Right forelimb (tissue), 1 donor: ENCODE results near the gene THOC6.
"Not testable (repeated sequence)": the region's sequence is repeated elsewhere in the genome, so short reads cannot be mapped to it uniquely, and the experiment has no call there.

Experiments used
- DNase-seq: peaks from one replicate; pipeline ENCODE4 v3.0.0-alpha.2; 2018

The THOC6 gene

DNA sequence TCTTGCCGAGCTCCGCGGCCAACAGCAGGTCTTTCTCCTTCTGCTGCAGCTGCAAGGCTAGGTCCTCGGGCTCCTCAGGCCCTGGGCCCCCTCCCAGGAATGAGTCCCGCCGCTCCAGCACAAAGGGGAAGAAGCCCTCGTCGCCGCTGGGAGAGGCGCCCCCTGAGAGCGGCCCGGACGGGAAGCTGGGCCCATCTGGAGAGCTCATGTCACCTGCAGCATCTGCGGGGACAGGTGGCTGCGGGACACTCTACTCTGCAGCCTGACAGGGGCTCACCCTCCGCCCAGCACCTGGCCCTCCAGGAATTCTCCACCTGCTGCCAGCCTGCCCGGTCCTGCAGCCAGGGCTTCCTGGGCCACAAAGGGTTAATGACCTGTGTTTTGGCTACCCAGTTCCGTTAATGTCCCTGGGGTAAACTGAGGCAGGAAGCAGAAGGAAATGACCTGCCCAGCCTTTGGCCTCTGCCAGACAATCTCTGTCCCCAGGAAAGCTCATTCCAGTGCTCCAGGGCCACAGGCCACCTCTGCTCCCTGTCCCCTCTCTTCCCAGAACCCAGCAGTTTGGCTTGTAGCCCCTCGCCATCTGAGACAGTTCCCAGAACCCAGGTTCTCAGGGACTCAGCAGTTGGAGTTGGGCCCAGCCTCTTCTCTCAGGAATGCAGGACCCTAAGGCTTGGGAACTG lies 11.6 kb downstream of the THOC6 start:
- DNase-seq = no peak

DNA sequence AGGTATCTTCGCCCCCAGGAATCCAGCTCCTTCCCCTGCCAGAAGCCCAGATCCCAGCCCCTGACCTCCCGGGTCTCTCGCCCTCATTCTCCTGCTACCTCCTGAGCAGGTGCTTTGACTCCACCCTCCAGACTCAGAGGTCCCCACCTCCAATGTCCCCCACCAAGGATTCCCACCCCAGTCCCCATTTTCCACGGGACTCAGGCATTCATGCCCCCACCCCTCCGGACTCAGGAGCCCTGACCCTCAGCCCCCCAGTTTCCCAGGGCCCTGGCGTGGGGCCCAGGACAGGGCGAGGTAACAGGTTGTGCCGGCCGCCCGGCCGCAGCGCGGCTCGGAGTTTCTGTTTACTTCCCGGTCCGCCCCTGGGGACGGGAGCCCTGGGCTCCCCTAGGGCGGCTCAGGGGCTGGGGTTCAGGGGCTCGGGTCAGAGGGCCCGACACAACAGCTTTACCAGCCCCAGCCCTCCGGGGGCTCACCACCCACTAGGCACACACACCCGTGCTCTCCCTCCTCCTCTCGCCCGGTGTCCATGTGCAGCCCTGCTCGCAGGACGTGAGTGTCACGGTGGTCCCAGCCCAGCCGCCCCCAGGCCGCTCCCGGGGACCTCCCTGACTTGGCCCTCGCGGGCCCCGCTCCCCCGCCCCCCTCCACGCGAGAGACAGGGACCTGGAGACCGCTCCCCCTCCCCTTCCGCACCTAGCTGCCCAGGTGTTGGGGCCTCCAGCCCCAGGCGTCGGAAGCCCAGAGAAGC lies 12.3 kb downstream of the THOC6 start:
- no peak for DNase-seq

DNA sequence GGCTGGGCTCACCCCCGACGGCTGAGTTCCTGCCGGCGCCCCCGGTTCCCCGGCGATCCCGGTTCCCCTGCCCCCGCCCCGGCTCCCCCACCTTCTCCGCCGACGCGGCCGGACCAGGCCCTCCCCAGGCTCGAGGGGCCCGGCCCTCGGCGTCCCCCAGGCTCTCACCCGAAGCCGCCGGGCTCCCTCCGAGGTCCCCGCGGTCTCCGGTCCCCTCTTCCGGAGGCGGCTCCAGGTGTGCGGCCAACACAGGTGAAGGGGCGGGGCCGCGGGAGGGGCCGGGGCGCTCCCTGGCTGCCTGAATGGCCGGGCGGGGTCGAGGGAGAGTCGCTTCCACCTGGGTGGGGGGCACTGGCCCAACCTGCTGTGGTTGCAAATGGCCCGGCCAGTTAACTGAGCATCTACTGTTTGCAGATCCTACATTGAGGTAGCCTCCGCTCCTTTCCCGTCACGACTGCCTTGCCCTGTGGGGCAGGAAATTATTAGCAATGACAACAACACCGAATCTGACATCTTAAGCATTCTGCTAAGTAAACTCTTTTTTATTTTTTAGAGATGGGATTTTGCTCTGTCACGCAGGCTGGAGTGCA lies 13.0 kb downstream of the THOC6 start, which contains the start of gene BICDL2:
BICDL2 (minus strand) TSS at position 219 of the 590 bp plus-strand sequence. CDS start 1,448 bp downstream, outside the sequence.
- DNase-seq = no peak

DNA sequence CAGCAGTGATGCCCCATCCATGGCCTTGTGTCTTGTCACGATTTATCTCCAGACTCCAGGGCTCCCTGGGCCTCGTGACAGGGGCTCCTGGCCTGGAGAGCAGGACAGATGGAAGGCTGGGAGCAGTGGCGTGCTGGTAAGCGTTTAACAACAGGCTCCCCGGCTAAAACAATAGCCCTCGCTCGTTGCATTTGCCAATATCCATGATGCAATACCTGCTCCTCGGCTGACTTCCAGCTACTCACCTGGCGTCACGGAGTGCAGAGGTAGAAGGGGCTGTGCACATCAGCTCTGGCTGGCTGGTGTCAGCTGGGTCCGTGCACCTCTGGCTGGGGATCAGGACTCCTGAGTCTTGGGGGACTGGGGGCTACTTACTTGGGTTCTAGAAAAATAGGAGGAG lies 14.4 kb downstream of the THOC6 start:
- DNase-seq = no peak

DNA sequence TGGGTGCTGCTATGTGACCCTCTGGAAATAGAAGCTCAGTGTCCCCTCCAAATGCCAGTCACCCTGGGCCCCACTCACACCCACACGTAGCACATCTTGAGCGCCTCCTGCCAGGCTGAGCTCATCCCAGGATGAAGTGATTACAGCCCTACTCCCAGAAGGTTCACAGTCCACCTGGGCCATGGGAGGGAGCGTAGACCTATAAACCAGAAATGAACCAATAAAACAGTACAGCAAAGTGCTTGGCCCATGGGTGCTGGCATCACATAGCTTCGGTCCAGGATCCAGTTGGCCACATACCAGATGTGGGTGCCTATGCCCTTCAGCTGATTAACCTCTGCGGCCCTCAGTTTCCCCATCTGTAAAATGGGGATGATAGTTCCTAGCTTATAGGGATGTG lies 15.1 kb downstream of the THOC6 start:
- DNase-seq = no peak

DNA sequence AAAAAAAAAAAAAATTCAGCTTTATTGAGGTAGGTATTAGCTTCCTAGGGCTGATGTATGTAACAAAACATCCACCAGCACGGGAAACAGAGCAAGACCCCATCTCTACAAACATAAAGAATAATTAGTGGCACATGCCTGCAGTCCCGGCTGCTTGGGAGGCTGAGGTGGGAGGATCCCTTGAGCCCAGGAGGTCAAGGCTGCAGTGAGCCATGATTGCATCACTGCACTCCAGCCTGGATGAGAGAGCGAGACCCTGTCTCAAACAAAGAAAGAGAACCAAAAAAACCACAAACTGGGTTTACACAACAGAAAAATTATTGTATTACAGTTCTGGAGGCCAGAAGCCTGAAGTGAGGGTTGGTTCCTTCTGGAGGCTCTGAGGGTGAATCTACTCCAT lies 18.5 kb downstream of the THOC6 start:
- no peak for DNase-seq

DNA sequence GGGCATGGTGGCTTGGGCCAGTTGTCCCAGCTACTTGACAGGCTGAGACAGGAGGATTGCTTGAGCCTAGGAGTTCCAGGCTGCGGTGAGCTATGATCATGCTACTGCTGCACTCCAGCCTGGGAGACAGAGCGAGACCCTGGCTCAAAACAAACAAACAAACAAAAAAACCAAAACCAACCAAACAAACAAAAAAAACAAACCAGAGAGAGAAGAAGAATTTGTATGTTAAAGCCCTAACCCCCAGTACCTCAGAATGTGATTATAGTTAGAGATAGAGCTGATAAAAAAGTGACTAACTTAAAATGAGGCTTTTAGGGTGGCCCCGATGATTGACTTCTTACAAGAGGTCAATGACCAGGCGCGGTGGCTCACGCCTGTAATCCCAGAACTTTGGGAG lies 20.9 kb downstream of the THOC6 start:
- no peak for DNase-seq

DNA sequence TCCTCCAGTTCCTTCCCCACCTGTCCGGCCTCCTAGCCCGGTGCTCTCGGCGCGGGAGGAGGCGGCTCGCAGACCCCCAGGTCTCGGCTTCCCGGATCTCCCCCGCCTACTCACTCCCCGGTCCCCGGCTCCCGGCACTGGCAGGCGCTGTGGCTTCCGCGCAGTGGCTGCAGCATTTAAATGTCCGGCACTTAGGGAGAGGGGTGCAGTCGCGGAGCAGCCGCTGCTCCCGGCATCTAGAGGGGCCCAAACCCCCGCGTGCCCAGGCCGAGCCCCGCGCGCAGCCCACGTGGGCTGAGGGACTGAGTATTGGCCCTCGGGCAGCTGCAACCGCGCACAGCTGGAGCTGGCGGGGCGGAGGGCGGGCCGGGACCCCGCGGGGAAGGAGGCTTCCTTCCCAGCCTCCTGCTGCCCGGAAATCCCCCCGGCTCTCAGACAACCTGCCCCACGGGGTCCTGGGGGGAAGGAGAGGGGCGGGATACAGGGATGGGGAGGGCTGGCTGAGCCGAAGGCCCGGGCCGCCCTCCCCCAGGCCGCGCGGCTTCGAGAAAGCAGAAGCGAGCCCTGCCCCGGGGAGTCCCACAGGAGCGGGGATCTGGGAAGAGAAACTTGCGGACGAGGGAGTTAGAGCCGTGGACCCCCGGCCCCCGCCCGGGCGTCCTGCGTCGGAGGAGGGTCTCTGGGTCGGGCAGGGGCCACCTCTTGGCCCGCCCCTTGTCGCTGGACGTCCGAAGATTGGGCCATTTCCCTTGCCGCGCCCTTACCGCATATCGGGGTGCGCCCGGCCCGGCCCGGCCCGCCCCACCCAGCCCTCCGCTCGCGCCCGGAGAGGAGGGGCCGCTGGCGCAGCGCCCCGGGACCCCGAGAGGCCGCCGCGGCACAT lies 22.2 kb downstream of the THOC6 start, which contains the start of gene MMP25:
MMP25 (plus strand) TSS at position 804 of the 883 bp plus-strand sequence. CDS start 357 bp downstream, outside the sequence.
- no peak for DNase-seq

DNA sequence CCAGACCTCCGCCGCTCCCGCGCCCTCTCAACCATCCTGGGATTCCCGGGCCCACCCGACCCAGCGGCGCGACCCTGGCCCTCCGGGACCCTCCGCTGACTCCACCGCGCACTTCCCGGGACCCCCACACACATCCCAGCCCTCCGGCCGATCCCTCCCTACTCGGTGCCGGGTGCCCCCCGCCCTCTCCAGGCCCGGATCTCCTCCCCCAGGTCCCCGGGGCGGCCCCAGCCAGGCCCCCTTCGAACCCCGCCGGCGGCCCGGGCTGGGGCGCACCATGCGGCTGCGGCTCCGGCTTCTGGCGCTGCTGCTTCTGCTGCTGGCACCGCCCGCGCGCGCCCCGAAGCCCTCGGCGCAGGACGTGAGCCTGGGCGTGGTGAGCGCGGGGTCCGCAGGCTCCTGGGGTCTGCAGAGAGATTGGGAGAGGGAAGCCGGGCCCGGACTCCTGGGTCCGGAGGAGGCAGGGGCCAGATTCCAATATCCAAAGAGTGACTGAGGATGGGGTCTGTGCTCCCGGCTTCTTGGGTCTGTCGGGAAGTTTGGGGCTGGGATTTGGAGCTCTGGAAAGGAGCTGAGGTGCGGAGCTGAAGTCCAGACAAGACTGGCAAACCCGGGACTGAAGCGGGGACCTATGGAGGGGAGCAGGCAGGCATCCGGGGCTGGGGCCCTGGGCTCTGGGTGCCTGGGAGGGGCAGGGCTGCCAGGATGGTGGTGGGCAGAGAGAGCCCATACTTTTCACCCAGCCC lies 23.0 kb downstream of the THOC6 start:
- no peak for DNase-seq

DNA sequence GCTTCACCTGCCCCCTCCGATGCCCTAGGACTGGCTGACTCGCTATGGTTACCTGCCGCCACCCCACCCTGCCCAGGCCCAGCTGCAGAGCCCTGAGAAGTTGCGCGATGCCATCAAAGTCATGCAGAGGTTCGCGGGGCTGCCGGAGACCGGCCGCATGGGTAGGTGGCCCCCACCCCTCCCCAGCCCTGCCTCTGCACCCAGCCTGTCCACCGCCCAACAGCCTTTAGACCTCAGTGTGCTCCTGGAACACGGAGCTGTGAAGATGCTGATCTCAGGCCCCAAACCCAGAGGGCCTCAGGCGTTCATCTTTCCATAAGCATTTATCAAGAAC lies 23.5 kb downstream of the THOC6 start:
- no peak for DNase-seq

DNA sequence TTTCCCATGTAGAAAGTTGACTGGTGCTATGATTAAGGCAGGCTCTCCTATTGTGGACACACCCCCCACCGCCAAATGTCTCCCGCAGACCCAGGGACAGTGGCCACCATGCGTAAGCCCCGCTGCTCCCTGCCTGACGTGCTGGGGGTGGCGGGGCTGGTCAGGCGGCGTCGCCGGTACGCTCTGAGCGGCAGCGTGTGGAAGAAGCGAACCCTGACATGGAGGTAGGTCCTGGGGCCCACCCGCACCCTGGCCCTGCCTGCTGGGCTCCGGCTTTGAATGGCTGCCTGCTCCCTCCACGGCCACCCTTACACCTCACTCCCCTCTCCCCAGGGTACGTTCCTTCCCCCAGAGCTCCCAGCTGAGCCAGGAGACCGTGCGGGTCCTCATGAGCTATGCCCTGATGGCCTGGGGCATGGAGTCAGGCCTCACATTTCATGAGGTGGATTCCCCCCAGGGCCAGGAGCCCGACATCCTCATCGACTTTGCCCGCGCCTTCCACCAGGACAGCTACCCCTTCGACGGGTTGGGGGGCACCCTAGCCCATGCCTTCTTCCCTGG lies 26.2 kb downstream of the THOC6 start:
- no peak for DNase-seq

DNA sequence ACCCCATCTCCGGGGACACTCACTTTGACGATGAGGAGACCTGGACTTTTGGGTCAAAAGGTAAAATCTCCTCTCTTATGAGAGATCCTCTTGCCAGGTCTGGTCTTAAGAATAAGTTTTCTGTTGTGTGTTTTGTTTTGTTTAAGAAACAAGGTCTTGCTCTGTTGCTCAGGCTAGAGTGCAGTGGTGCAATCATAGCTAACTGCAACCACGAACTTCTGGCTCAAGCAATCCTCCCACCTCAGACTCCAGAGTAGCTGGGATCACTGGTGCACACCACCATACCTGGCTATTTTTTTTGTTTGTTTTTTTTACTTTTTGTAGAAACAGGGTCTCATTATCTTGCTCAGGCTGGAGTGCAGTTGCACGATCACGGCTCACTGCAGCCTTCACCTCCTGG lies 26.7 kb downstream of the THOC6 start:
- no peak for DNase-seq

DNA sequence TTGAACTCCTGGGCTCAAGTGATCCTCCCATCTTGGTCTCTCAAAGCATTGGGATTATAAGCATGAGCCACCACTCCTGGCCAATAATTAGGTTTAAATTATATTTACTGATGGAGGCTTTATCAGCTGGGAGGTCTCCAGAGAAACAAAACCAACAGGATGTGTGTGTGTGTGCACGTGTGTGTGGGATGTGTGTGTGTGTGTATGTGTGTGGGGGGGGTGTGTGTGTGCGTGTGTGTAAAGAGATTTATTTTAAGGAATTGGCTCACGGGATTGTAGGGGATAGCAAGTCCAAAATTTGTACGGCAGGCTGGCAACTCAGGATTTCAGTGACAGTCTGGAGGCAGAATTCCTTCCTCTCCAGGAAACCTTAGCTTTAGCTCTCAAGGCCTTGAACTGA lies 27.2 kb downstream of the THOC6 start:
- DNase-seq = no peak

DNA sequence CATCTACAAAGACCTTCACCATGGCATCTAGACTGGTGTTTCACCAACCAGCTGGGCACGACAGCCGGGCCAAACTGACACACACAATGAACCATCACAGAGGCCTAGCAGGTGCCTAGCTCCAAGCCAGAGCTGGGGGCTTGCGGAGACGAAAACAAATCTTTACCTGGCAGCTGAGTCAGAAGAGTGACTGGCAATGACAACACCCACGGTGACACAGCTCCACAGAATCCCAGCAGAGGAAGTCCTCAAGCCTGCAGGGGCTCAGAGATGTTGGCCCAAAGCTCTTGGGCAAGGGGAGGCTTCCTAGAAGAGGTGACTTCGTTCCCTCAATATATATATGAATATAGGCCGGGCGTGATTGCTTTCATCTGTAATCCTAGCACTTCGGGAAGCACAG lies 27.7 kb downstream of the THOC6 start:
- DNase-seq = no peak

DNA sequence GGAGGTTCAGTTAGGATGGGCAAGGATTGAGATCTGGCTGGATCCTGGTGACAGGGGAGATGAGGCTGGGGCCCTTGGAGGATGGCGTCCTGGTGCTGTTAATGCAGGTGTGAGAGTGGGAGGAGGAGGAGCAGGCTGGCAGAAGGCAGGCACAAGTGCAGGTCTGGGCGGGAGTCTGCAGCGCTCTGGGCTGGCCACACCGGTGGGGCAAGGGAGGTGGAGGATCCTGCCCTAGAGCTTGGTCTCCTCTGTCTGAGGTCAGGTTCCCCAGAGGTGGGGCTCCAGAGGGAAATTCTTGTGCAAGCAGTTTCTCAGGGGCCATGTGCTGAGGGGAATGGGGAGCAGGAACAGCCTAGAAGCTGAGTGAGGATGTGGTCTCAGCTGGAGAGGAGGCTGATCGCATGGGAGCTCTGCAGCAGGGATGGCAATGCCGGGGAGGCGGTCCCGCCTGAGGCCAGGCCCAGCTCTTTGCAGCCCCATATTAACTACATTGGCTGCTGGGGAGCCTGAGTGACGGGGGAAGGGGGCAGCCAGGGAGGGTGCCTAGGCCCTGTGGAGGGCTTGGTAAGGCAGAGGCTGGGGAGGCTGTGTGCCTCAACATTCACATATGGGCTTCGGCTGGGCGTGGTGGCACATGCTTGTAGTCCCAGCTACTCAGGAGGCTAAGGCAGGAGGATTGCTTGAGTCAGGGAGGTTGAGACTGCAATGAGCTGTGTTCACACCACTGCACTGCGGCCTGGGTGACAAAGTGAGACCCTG lies 28.9 kb downstream of the THOC6 start:
- DNase-seq = not testable (repeated sequence)

DNA sequence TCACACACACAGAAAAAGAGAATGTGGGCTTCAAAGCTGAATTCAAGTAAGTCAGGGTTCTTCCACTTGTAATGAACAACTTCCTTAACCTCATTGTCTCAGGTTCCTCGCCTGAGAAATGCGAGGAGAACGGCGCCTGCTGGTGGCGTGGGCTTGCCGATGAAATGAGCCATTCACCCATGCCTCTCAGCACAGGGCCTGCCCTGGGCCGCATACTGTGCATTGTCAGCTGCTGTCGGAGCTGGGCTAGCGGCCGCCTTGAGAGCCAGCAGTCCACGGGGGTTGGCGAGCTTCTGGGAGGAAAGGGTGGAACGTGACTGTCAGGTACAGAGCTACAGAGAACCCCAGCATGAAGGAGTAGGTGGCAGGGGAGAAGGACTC lies 29.5 kb downstream of the THOC6 start:
- DNase-seq = not testable (repeated sequence)

DNA sequence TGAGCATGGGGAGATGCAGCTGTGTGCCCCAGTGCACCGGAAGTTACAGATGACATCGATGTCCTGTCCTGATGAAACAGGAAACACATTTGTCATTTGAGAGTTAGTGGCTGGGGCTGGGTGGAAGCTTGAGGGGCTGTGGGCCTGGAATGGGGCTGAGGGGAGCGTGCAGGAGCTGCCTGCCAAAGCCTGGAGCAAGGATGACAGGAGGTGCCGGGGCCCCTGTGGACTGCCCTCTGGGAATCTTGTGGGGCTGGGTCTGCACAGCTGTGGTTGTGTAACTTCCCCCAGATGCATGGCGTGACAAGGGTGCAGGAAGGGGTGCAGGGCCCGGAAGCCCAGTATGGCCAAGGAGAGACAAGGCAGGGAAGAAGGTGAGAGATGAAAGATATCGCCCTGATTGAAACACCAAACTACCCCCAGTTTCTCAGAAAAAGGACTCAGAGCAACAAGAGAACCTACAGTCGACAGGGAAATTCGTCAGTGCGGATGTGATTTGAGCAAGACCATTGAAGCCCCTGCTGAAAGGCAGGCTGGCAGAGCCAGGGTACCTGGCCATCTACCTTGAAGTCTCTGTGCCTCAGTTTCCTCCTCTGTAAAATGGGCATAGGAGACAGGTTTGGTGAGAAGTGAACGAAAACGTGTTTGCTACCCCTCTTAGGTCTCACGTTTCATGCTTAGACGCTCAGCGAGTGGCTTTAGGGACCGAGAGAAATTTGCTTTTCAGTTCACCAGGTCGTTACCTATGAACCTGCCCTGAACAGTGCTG lies 31.3 kb downstream of the THOC6 start:
- no peak for DNase-seq

DNA sequence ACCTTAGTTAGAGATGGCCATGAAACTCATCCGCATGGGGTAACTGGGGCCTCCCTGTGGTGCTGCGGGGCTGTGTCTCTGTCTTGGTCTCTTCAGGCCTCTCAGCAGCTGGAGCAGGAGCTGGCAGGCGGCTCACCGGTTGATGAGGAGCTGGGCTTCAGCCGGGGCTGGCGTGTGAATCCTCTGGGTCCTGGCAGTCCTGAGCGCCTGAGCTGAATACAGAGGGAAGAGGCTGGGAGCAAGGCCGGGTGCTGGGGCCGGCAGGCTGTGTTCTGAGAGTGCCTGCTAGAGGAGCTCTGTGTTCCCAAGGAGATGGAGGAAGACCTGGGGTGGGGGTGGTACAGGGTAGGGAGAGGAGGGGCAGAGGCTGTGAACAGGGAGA lies 31.9 kb downstream of the THOC6 start:
- DNase-seq = not testable (repeated sequence)

DNA sequence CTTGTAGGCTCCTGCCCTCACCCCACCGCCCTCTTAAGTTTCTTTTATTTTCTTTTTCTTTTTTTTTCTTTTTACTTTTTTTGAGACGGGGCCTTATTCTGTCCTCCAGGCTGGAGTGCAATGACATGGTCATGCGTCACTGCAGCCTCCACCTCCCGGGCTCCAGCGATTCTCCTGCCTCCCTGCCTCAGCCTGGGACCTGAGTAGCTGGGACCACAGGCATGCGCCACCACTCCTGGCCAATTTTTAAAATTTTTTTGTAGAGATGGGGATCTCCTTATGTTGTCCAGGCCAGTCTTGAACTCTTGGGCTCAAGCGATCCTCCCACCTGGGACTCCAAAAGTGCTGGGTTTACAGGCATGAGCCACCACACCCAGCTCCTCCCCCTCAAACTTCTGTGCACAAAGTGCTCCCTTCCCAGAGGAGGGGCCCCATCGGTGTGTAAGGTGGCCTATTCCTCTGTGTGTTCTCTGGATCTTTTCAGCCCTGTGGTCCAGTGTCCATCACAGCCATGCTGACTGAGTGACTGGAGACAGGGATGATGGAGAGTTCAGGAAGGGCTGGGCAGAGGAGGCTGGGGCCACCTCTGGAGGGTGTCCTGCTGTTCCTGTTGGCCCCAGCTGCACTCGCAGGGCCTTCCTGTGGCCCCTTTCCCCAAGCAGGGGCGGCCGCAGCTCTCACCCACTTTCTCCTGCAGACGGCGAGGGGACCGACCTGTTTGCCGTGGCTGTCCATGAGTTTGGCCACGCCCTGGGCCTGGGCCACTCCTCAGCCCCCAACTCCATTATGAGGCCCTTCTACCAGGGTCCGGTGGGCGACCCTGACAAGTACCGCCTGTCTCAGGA lies 32.7 kb downstream of the THOC6 start:
- no peak for DNase-seq
